Breast epithelium (tissue), 4 donors: ENCODE data around the gene PROX2. TPM values are rescaled to one million over a fixed set of nuclear protein-coding genes. Genes with fewer than 3 reads are reported as not detected.

Source experiments
- DNase-seq, 2 donors: peaks; one replicate each; pipeline ENCODE4 v3.0.0-alpha.2; 2019; ENCODE audit warnings: low spot score in 2 of 2
- H3K27ac ChIP-seq, 2 donors: fragments of 200-600 bp; sonication (generic) in 1 of 2; one replicate each; pipeline ENCODE4 v1.5.1; 2016 to 2019; ENCODE audit warnings: mild to moderate bottlenecking in 1 of 2
- H3K27me3 ChIP-seq, 2 donors: fragments of 200-600 bp; sonication (generic) in 1 of 2; one replicate each; pipeline versions ENCODE4 v1.5.1 to v1.6.0; 2017 to 2019; ENCODE audit warnings: control low read depth in 1 of 2, mild to moderate bottlenecking in 1 of 2
- H3K36me3 ChIP-seq: fragments of 200-600 bp; one replicate; pipeline ENCODE4 v1.5.1; 2019
- H3K4me1 ChIP-seq, 2 donors: fragments of 200-600 bp; sonication (generic); one replicate each; pipeline ENCODE4 v1.5.1; 2016 to 2019; ENCODE audit warnings: control low read depth in 1 of 2
- H3K4me3 ChIP-seq, 3 donors: fragments of 200-600 bp; sonication (generic); 1 replicate in 2 of 3; 2 replicates in 1 of 3; pipeline ENCODE4 v1.5.1; 2016 to 2019; ENCODE audit warnings: mild to moderate bottlenecking in 3 of 3, moderate library complexity in 2 of 3
- H3K9me3 ChIP-seq, 2 donors: fragments of 200-600 bp; sonication (generic) in 1 of 2; one replicate each; pipeline ENCODE4 v1.5.1; 2016 to 2019; ENCODE audit warnings: control low read depth in 1 of 2
- POLR2A ChIP-seq: fragments of 450-650 bp; IDR thresholded peaks from one replicate; pipeline ENCODE4 v1.6.1; 2016; ENCODE audit warnings: antibody characterized with exemption, mild to moderate bottlenecking, moderate library complexity
- POLR2AphosphoS5 ChIP-seq, 3 donors: sonication (generic); formaldehyde crosslinking; IDR thresholded peaks; one replicate each; pipeline ENCODE4 v1.6.1; 2017; ENCODE audit warnings: antibody characterized with exemption in 3 of 3
- intact Hi-C: fragments of 100-400 bp; cut with DNase I; formaldehyde crosslinking; loops from one replicate; pipeline ENCODE4 v1.15.1; 2023; ENCODE audit warnings: low total_unique reads
- total RNA-seq, 3 donors: library from RNA; depleted of rRNA; stranded (reverse); fragments of >200 nt; gene quantifications; one replicate each; pipeline ENCODE4 v1.1.0, GENCODE V29; 2016
- TF ChIP-seq, protein P1 (sequence below), 3 donors: fragments of 450-650 bp; IDR thresholded peaks; one replicate each; pipeline ENCODE4 v1.5.1; 2016 to 2017; ENCODE audit warnings: antibody characterized with exemption in 3 of 3, mild to moderate bottlenecking in 3 of 3, moderate library complexity in 3 of 3

The PROX2 gene
- total RNA-seq, 3 donors from 2014 or later: not detected

DNA sequence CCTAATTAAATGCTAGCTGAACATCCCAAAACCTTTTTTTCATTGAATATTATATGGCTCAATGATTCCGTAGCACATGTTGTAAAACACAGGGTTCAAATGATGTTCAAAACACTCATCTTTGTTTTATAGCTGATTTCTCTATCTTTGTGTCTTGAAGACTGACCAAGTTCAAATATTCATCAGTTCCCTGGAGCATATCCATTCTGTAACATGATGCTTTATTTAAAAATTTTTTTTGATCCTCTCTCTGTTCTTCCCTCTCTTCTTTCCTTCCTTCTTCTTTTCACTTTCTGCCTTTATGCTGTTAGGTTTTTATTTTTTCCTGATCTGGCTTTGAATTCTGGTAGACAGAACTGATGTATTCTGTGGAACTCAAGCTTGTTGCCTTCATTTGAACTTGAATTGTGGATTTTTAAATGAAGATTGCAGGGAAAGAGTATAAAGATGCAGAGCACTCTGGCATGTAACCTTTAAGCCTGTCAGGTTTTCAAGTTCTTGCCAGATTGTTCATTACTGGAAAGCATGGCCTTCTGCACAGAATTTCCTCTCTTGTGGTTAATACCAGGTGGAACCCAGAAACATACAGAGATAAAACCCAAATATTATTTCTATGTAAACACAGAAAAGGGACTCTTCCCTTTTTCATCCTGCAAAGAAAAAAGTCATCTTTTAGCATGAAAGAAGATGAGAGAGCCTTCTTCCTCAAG lies 39.5 kb downstream of the PROX2 start:
- no peaks in the 10 kb centered on the region for H3K4me1 ChIP-seq
- no peak for TF ChIP-seq POLR2AphosphoS5 (IDR thresholded peaks at IDR 0.05)
- TF ChIP-seq, protein P1, sequence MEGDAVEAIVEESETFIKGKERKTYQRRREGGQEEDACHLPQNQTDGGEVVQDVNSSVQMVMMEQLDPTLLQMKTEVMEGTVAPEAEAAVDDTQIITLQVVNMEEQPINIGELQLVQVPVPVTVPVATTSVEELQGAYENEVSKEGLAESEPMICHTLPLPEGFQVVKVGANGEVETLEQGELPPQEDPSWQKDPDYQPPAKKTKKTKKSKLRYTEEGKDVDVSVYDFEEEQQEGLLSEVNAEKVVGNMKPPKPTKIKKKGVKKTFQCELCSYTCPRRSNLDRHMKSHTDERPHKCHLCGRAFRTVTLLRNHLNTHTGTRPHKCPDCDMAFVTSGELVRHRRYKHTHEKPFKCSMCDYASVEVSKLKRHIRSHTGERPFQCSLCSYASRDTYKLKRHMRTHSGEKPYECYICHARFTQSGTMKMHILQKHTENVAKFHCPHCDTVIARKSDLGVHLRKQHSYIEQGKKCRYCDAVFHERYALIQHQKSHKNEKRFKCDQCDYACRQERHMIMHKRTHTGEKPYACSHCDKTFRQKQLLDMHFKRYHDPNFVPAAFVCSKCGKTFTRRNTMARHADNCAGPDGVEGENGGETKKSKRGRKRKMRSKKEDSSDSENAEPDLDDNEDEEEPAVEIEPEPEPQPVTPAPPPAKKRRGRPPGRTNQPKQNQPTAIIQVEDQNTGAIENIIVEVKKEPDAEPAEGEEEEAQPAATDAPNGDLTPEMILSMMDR (IDR thresholded peaks at IDR 0.05): no peak
- no peak for TF ChIP-seq POLR2A
- H3K27ac ChIP-seq: no peak overlapping the region
- intact Hi-C loops: no loop called here
- no peak overlapping the region for H3K4me3 ChIP-seq
- no peak for DNase-seq
- H3K27me3 ChIP-seq: no peaks in the 10 kb centered on the region
- no peaks in the 10 kb centered on the region for H3K36me3 ChIP-seq
- no peaks in the 10 kb centered on the region for H3K9me3 ChIP-seq

DNA sequence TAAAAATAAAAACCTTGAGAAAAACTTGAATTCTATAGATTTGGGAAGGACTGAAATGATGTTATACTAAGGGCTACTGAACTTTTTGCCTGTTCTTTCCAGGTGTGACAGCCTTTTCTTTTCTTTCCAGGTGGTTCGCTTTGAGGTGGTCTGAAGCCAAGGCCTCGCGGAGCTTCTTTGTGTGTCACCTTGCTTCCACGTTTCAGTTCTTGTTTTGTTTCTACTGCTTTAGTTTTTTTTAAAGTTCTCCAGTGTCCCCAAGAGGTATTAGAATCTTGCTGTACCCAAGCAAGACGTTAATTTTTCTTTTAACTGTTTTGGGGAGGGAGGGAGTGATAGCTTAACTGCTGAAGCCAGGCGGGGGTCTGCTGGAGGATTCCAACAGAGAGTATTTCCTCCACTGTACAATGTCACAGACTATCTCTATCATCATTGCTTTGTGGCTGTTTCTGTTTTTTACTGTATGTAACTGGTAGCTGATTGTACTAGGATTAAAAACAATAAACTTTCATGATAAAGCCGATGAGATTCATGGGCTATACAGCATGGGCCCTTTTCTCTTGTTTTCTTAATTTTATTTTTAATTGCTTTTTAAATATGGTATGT lies 40.2 kb downstream of the PROX2 start:
- DNase-seq: no peak
- no peaks in the 10 kb centered on the region for H3K9me3 ChIP-seq
- H3K4me1 ChIP-seq: no peaks in the 10 kb centered on the region
- no peak overlapping the region for H3K4me3 ChIP-seq
- TF ChIP-seq POLR2A (no peak), POLR2AphosphoS5 (IDR thresholded peaks at IDR 0.05) (no peak)
- TF ChIP-seq, protein P1 (IDR thresholded peaks at IDR 0.05): no peak
- intact Hi-C loops: no loop called here
- H3K36me3 ChIP-seq: no peaks in the 10 kb centered on the region
- no peak overlapping the region for H3K27ac ChIP-seq
- H3K27me3 ChIP-seq: no peaks in the 10 kb centered on the region

- intact Hi-C loops: no loop called here
- TF ChIP-seq, protein P1 (IDR thresholded peaks at IDR 0.05): no peak
- TF ChIP-seq POLR2A: no peak
- TF ChIP-seq POLR2AphosphoS5 (IDR thresholded peaks at IDR 0.05): no peak
- no peaks in the 10 kb centered on the region for H3K36me3 ChIP-seq
- no peaks in the 10 kb centered on the region for H3K4me1 ChIP-seq
- H3K27ac ChIP-seq: no peak overlapping the region
- no peaks in the 10 kb centered on the region for H3K27me3 ChIP-seq
- no peak overlapping the region for H3K4me3 ChIP-seq
- DNase-seq: no peak
- H3K9me3 ChIP-seq: no peaks in the 10 kb centered on the region
Measured at GRCh38 chr14:74834692-74835392, 41.1 kb downstream of the PROX2 start.

DNA sequence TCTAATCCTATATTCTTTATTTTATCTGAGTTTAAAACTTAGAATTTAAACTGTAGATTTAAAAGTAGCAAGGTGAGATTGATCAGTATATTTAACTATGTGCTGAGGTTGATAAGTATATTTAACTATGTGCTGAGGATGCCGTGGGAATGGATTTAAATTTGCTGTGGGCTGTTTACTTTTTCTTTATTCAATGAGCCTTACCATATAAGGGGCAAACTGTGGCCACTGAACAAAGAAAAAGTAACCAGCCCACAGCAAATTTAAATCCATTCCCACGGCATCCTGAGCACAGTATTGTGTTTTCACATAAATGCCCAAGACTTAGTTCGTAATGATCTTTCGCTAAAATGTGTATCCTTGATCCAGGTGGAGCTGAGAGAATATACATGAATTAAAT lies 43.1 kb downstream of the PROX2 start:
- Histone ChIP-seq H3K36me3 (no peaks in the 10 kb centered on the region), H3K9me3 (no peaks in the 10 kb centered on the region), H3K27ac (no peak overlapping the region), H3K4me3 (no peak overlapping the region), H3K27me3 (no peaks in the 10 kb centered on the region), H3K4me1 (no peaks in the 10 kb centered on the region)
- TF ChIP-seq POLR2AphosphoS5 (IDR thresholded peaks at IDR 0.05): no peak
- TF ChIP-seq, protein P1 (IDR thresholded peaks at IDR 0.05): no peak
- TF ChIP-seq POLR2A: no peak
- DNase-seq: no peak
- intact Hi-C loops: loop anchor here (2.0 kb wide), 1 partner anchor 16 kb away; no protein-coding TSS in a partner anchor

DNA sequence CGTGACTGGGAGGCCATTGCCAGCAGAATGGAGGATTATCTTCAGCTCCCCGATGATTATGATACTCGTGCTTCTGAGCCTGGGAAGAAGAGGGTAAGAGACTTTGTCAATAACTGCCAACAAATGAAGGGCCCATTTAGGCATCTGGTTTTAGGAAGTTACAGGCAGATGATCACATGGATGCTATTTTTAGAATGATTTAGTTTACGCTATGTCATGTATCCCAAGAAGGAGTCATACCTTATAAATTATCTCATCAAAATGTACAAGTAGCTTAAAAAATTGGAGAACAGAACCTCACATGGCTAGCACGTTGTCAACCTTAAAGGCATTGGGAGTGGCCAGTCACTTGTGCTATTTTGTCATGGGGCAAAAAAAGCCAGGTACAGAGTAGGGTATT lies 46.7 kb downstream of the PROX2 start:
- TF ChIP-seq POLR2A (no peak), POLR2AphosphoS5 (IDR thresholded peaks at IDR 0.05) (no peak)
- TF ChIP-seq, protein P1 (IDR thresholded peaks at IDR 0.05): no peak
- intact Hi-C loops: no loop called here
- DNase-seq: no peak
- no peak overlapping the region for H3K27ac ChIP-seq
- H3K27me3 ChIP-seq: no peaks in the 10 kb centered on the region
- H3K4me3 ChIP-seq: no peak overlapping the region
- no peaks in the 10 kb centered on the region for H3K9me3 ChIP-seq
- H3K36me3 ChIP-seq: no peaks in the 10 kb centered on the region
- H3K4me1 ChIP-seq: no peaks in the 10 kb centered on the region
